GM12892 (cell line): ENCODE results near the gene TFRC.

Experiments used
- POLR2A ChIP-seq: IDR thresholded peaks from 2 replicates; pipeline ENCODE4 v1.6.1; 2011; ENCODE audit warnings: low read depth, low read length, control low read depth
- TAF1 ChIP-seq: IDR thresholded peaks from 2 replicates; pipeline ENCODE4 v1.6.1; 2011; ENCODE audit warnings: low read depth, mild to moderate bottlenecking, control low read depth, low read length, borderline replicate concordance

DNA sequence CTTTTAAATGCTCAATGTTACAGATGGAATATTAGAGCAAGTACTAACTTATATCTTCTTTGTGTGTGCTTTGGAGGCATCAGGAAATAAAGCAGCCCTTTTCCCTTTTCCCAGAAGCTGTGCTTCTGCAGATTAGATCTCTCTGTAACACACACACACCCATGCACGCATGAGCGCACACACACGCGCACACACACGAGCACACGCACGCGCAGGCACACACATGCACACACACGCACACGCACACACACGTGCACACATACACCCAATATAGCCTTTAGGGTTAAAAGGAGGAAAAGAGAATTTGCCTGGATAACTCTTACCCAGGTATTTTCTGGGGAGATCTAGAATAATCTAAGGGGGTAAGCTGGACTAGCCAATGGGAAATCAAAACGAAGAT is 56.9 kb downstream of the TFRC start:
- TF ChIP-seq POLR2A (no peak), TAF1 (no peak)
